ENCODE measurements around the gene MACROD2.

Gene MACROD2

GRCh38 chr20:15200147-15200565, 1204.8 kb downstream of the MACROD2 start:
- POLR2A ChIA-PET, result no interaction called here
- CTCF ChIA-PET, result no interaction called here

DNA sequence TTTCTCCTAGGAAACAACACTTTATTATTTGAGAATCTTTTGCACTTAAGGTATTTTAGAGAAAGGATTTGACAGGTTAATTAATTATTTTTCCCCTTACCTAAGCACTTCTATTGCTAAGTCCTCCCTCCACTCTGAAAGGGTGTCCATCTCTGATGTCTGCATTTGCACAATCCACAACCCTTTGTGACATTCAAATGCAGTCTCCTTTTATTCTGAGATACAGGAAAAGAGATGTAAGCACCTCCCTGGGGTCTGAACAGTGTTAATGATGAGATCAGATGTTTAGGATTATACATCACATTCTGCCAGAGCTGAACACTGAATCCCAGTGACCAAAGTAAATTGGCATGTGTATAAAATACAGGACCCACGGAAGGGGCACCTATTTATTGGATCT, 1206.3 kb downstream of the MACROD2 start:
- Histone ChIP-seq H3K9me3 (ENCODE audit: control insufficient read depth, insufficient read depth, low read depth, low read length) (no peaks in the 10 kb centered on the region), H3K4me1 (ENCODE audit: control insufficient read depth, insufficient read depth, low read length) (no peaks in the 10 kb centered on the region), H3K4me3 (ENCODE audit: low read depth, low read length) (no peak overlapping the region), H3K27ac (ENCODE audit: extremely low read depth, low read depth, low read length) (no peak overlapping the region), H3K36me3 (ENCODE audit: control insufficient read depth in 2 of 2, insufficient read depth in 1 of 2, low read length in 2 of 2) (no peaks in the 10 kb centered on the region)
- CTCF ChIA-PET, result no interaction called here
- TF ChIP-seq ZNF140 (tag by site-specific recombination; IDR thresholded peaks at IDR 0.05) (no peak), ZBTB11 (tag by site-specific recombination; conservative IDR thresholded peaks at IDR 0.05; ENCODE audit: low read depth) (no peak), ZNF596 (tag by site-specific recombination; IDR thresholded peaks at IDR 0.05) (no peak), GFI1B (tag by site-specific recombination; IDR thresholded peaks at IDR 0.05) (no peak), ZNF394 (tag by site-specific recombination; IDR thresholded peaks at IDR 0.05; ENCODE audit: borderline replicate concordance) (no peak), ZNF10 (tag by site-specific recombination; IDR thresholded peaks at IDR 0.05) (no peak), OSR2 (tag by site-specific recombination; IDR thresholded peaks at IDR 0.05) (no peak), ZNF548 (tag by site-specific recombination; IDR thresholded peaks at IDR 0.05) (no peak), ELK4 (IDR thresholded peaks at IDR 0.05; ENCODE audit: borderline replicate concordance, low read depth, low read length) (no peak), ZFP69B (tag by site-specific recombination; IDR thresholded peaks at IDR 0.05) (no peak), OVOL3 (tag by site-specific recombination; IDR thresholded peaks at IDR 0.05) (no peak), ZSCAN30 (tag by site-specific recombination; IDR thresholded peaks at IDR 0.05) (no peak), ZNF391 (tag by site-specific recombination; IDR thresholded peaks at IDR 0.05; ENCODE audit: borderline replicate concordance, low read depth) (no peak), ZNF785 (tag by site-specific recombination; IDR thresholded peaks at IDR 0.05) (no peak), ZNF324 (tag by site-specific recombination; IDR thresholded peaks at IDR 0.05) (no peak), SETDB1 (IDR thresholded peaks at IDR 0.05; ENCODE audit: insufficient read length, low read length) (no peak), ZNF184 (tag by site-specific recombination; IDR thresholded peaks at IDR 0.05) (no peak), ZNF449 (tag by site-specific recombination; IDR thresholded peaks at IDR 0.05) (no peak)
- TF ChIP-seq, protein P1, sequence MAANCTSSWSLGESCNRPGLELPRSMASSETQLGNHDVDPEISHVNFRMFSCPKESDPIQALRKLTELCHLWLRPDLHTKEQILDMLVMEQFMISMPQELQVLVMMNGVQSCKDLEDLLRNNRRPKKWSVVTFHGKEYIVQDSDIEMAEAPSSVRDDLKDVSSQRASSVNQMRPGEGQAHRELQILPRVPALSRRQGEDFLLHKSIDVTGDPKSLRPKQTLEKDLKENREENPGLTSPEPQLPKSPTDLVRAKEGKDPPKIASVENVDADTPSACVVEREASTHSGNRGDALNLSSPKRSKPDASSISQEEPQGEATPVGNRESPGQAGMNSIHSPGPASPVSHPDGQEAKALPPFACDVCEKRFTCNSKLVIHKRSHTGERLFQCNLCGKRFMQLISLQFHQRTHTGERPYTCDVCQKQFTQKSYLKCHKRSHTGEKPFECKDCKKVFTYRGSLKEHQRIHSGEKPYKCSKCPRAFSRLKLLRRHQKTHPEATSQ (tag by site-specific recombination; IDR thresholded peaks at IDR 0.05), result no peak
- POLR2A ChIA-PET, result no interaction called here

More at GRCh38 chr20:15200147-15200565, 1204.8 kb downstream of the MACROD2 start:
- H3K4me1 ChIP-seq (ENCODE audit: control insufficient read depth, insufficient read depth, low read length), result no peaks in the 10 kb centered on the region
- no peak overlapping the region for H3K4me3 ChIP-seq (ENCODE audit: low read depth, low read length)
- TF ChIP-seq ZNF704 (tag by site-specific recombination; IDR thresholded peaks at IDR 0.05), result no peak
- TF ChIP-seq ZNF274 (IDR thresholded peaks at IDR 0.05; ENCODE audit: low read length), result no peak
- no peak for TF ChIP-seq ZNF274 (tag by site-specific recombination; IDR thresholded peaks at IDR 0.05; ENCODE audit: borderline replicate concordance)
- no peak for TF ChIP-seq KLF9 (tag by site-specific recombination; IDR thresholded peaks at IDR 0.05; ENCODE audit: low read depth)
- TF ChIP-seq ZNF670 (tag by site-specific recombination; IDR thresholded peaks at IDR 0.05; ENCODE audit: low read depth), result no peak
- no peak for TF ChIP-seq ZNF621 (tag by site-specific recombination; IDR thresholded peaks at IDR 0.05)
- no peak for TF ChIP-seq ZNF155 (tag by site-specific recombination; IDR thresholded peaks at IDR 0.05)
- TF ChIP-seq ZNF2 (tag by site-specific recombination; IDR thresholded peaks at IDR 0.05), result no peak
- H3K27ac ChIP-seq (ENCODE audit: extremely low read depth, low read depth, low read length), result no peak overlapping the region
- H3K9me3 ChIP-seq (ENCODE audit: control insufficient read depth, insufficient read depth, low read depth, low read length), result no peaks in the 10 kb centered on the region
- H3K36me3 ChIP-seq (ENCODE audit: control insufficient read depth in 2 of 2, insufficient read depth in 1 of 2, low read length in 2 of 2), result no peaks in the 10 kb centered on the region
